ENCODE data around the gene GATB. TPM values are rescaled to one million over a fixed set of nuclear protein-coding genes. Genes with fewer than 3 reads are reported as not detected.

GATB gene
- 20.9 and 29.0 TPM in 2 replicates for total RNA-seq

- peak; percentile 85 for DNase-seq (ENCODE audit: low read depth)
- peak within 1 kb of the TSS; percentile 90 for H3K4me3 ChIP-seq (ENCODE audit: low read depth, low read length)
- peak; percentile 53 for TF ChIP-seq CTCF (conservative IDR thresholded peaks at IDR 0.05; ENCODE audit: low read depth, low read length)
Measured at GRCh38 chr4:151760712-151761661, at the start of gene GATB. Gene GATB (minus strand): TSS chr4:151761007. CDS start chr4:151760982, 25 bp downstream.

GRCh38 chr4:151810476-151810875, 49.7 kb upstream of the GATB start:
- no peak for DNase-seq (ENCODE audit: low read depth)
- TF ChIP-seq CTCF (conservative IDR thresholded peaks at IDR 0.05; ENCODE audit: low read depth, low read length) = no peak
- no peak overlapping the region for H3K4me3 ChIP-seq (ENCODE audit: low read depth, low read length)

- no peak for DNase-seq (ENCODE audit: low read depth)
- TF ChIP-seq CTCF (conservative IDR thresholded peaks at IDR 0.05; ENCODE audit: low read depth, low read length) = no peak
- no peak overlapping the region for H3K4me3 ChIP-seq (ENCODE audit: low read depth, low read length)
Measured at GRCh38 chr4:151809716-151810115, 48.9 kb upstream of the GATB start.

- TF ChIP-seq CTCF (conservative IDR thresholded peaks at IDR 0.05; ENCODE audit: low read depth, low read length) = no peak
- no peak overlapping the region for H3K4me3 ChIP-seq (ENCODE audit: low read depth, low read length)
- no peak for DNase-seq (ENCODE audit: low read depth)
Measured at GRCh38 chr4:151808542-151808941, 47.7 kb upstream of the GATB start.

- TF ChIP-seq CTCF (conservative IDR thresholded peaks at IDR 0.05; ENCODE audit: low read depth, low read length) = no peak
- DNase-seq (ENCODE audit: low read depth) = no peak
- no peak overlapping the region for H3K4me3 ChIP-seq (ENCODE audit: low read depth, low read length)
Measured at GRCh38 chr4:151808120-151808529, 47.3 kb upstream of the GATB start.

GRCh38 chr4:151807220-151807619, 46.4 kb upstream of the GATB start:
- H3K4me3 ChIP-seq (ENCODE audit: low read depth, low read length) = no peak overlapping the region
- no peak for TF ChIP-seq CTCF (conservative IDR thresholded peaks at IDR 0.05; ENCODE audit: low read depth, low read length)
- DNase-seq (ENCODE audit: low read depth) = no peak
